ENCODE measurements around the gene ENO3.

DNA sequence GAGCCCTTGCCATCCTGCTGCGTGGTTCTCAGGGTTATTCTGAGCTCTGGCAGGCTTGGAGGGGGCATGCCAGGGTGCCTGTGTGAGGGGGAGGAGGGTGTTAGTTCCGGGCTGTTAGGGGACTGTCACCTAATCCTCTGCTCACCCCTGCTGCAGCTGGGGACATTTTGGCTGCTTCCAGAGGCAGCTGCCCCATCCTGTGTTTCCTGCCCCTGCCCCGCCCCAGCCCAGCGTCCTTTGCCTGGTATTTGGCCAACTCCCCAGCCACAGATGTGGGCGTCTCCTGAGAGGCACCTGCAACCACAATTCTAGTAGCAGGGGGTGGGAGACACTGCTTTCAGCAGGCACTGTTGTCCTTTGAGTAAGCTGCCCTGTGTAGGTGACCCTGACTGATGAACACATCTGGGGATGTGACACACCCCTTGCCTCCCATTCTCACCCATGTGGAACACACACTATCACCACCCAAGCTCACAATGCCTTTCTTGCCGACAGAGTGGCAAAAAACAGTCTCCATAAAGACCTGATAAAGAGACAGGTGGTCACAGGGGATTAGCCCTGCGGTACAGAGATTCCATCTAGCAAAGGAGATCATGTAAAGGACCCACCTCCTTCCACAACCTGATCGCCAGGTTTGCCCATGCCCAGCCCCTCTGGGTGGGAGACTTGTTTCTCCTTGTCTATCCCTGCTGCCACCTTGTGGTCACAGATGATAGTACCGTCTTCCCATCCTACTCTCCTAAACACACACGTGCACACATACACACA lies 47.7 kb upstream of the ENO3 start, which contains the start of gene CHRNE:
- no peak for TF ChIP-seq POLR2A (IDR thresholded peaks at IDR 0.05)
- TF ChIP-seq, protein P1, sequence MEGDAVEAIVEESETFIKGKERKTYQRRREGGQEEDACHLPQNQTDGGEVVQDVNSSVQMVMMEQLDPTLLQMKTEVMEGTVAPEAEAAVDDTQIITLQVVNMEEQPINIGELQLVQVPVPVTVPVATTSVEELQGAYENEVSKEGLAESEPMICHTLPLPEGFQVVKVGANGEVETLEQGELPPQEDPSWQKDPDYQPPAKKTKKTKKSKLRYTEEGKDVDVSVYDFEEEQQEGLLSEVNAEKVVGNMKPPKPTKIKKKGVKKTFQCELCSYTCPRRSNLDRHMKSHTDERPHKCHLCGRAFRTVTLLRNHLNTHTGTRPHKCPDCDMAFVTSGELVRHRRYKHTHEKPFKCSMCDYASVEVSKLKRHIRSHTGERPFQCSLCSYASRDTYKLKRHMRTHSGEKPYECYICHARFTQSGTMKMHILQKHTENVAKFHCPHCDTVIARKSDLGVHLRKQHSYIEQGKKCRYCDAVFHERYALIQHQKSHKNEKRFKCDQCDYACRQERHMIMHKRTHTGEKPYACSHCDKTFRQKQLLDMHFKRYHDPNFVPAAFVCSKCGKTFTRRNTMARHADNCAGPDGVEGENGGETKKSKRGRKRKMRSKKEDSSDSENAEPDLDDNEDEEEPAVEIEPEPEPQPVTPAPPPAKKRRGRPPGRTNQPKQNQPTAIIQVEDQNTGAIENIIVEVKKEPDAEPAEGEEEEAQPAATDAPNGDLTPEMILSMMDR (IDR thresholded peaks at IDR 0.05 in 4 of 5, conservative IDR thresholded peaks at IDR 0.05 in 1 of 5), result peak; percentile 58 to 82 (median 74)

Measured in gastrocnemius medialis (tissue), 4 donors.